ENCODE results near the gene PLCB4. TPM values are rescaled to one million over a fixed set of nuclear protein-coding genes. Genes with fewer than 3 reads are reported as not detected.

Gene PLCB4
- total and polyA plus RNA-seq, 3 experiments from 2014 or later = not detected

- Mint-ChIP-seq H3K36me3 (no peaks in the 10 kb centered on the region), H3K27ac (no peak overlapping the region), H3K27me3 (peaks cover 22 to 27% of the 10 kb centered on the region in 2 donors), H3K9me3 (peaks cover 0 to 11% (median 7%) of the 10 kb centered on the region in 5 donors), H3K4me3 (no peak overlapping the region), H3K4me1 (no peaks in the 10 kb centered on the region)
- DNase-seq = no peak
- no peaks in the 10 kb centered on the region for H3K27me3 ChIP-seq (ENCODE audit: insufficient read depth, low read length, poor library complexity, severe bottlenecking)
- H3K9me3 ChIP-seq (ENCODE audit: low read length) = no peaks in the 10 kb centered on the region
- no peak overlapping the region for H3K4me3 ChIP-seq (ENCODE audit: low read length)
- H3K27ac ChIP-seq (ENCODE audit: low read depth, low read length) = no peak overlapping the region
- no peaks in the 10 kb centered on the region for H3K36me3 ChIP-seq (ENCODE audit: insufficient read depth, low read length)
- no peaks in the 10 kb centered on the region for H3K4me1 ChIP-seq (ENCODE audit: insufficient read depth, low read length)
- POLR2A ChIA-PET = no interaction called here
- CTCF ChIA-PET = no interaction called here
Measured at GRCh38 chr20:9508240-9508661, 439.4 kb downstream of the PLCB4 start.

GRCh38 chr20:9508696-9509178 is 439.9 kb downstream of the PLCB4 start:
- no peak overlapping the region for H3K27ac ChIP-seq (ENCODE audit: low read depth, low read length)
- no peak overlapping the region for H3K27ac Mint-ChIP-seq
- H3K27me3 Mint-ChIP-seq = peaks cover 23 to 28% of the 10 kb centered on the region in 2 donors
- ChIA-PET POLR2A (no interaction called here), CTCF (no interaction called here)
- no peaks in the 10 kb centered on the region for H3K36me3 ChIP-seq (ENCODE audit: insufficient read depth, low read length)
- no peak for DNase-seq
- H3K4me1 Mint-ChIP-seq = no peaks in the 10 kb centered on the region
- H3K9me3 Mint-ChIP-seq = peaks cover 0 to 8% (median 7%) of the 10 kb centered on the region in 5 donors
- no peaks in the 10 kb centered on the region for H3K36me3 Mint-ChIP-seq
- no peaks in the 10 kb centered on the region for H3K9me3 ChIP-seq (ENCODE audit: low read length)
- no peak overlapping the region for H3K4me3 Mint-ChIP-seq
- no peaks in the 10 kb centered on the region for H3K27me3 ChIP-seq (ENCODE audit: insufficient read depth, low read length, poor library complexity, severe bottlenecking)
- H3K4me3 ChIP-seq (ENCODE audit: low read length) = no peak overlapping the region
- H3K4me1 ChIP-seq (ENCODE audit: insufficient read depth, low read length) = no peaks in the 10 kb centered on the region

GRCh38 chr20:9509246-9509645 is 440.4 kb downstream of the PLCB4 start:
- Mint-ChIP-seq H3K27ac (no peak overlapping the region), H3K4me3 (no peak overlapping the region), H3K9me3 (peaks cover 0 to 8% (median 6%) of the 10 kb centered on the region in 5 donors), H3K27me3 (peaks cover 28 to 33% of the 10 kb centered on the region in 2 donors), H3K4me1 (no peaks in the 10 kb centered on the region), H3K36me3 (no peaks in the 10 kb centered on the region)
- Histone ChIP-seq H3K4me3 (ENCODE audit: low read length) (no peak overlapping the region), H3K4me1 (ENCODE audit: insufficient read depth, low read length) (no peaks in the 10 kb centered on the region), H3K9me3 (ENCODE audit: low read length) (no peaks in the 10 kb centered on the region), H3K36me3 (ENCODE audit: insufficient read depth, low read length) (no peaks in the 10 kb centered on the region), H3K27me3 (ENCODE audit: insufficient read depth, low read length, poor library complexity, severe bottlenecking) (no peaks in the 10 kb centered on the region), H3K27ac (ENCODE audit: low read depth, low read length) (no peak overlapping the region)
- ChIA-PET POLR2A (no interaction called here), CTCF (no interaction called here)
- DNase-seq = no peak

GRCh38 chr20:9510911-9511310 is 442.0 kb downstream of the PLCB4 start:
- DNase-seq = no peak
- no peaks in the 10 kb centered on the region for H3K9me3 ChIP-seq (ENCODE audit: low read length)
- no peaks in the 10 kb centered on the region for H3K4me1 ChIP-seq (ENCODE audit: insufficient read depth, low read length)
- Mint-ChIP-seq H3K4me1 (no peaks in the 10 kb centered on the region), H3K4me3 (no peak overlapping the region), H3K36me3 (no peaks in the 10 kb centered on the region), H3K9me3 (peaks cover 0 to 12% (median 6%) of the 10 kb centered on the region in 5 donors), H3K27ac (no peak overlapping the region), H3K27me3 (peaks cover 31 to 45% of the 10 kb centered on the region in 2 donors)
- no peaks in the 10 kb centered on the region for H3K36me3 ChIP-seq (ENCODE audit: insufficient read depth, low read length)
- CTCF ChIA-PET = no interaction called here
- POLR2A ChIA-PET = no interaction called here
- H3K4me3 ChIP-seq (ENCODE audit: low read length) = no peak overlapping the region
- H3K27ac ChIP-seq (ENCODE audit: low read depth, low read length) = no peak overlapping the region
- no peaks in the 10 kb centered on the region for H3K27me3 ChIP-seq (ENCODE audit: insufficient read depth, low read length, poor library complexity, severe bottlenecking)

GRCh38 chr20:9514072-9514460 is 445.2 kb downstream of the PLCB4 start:
- peaks cover 30 to 47% of the 10 kb centered on the region in 2 donors for H3K27me3 Mint-ChIP-seq
- no peaks in the 10 kb centered on the region for H3K4me1 Mint-ChIP-seq
- ChIA-PET CTCF (no interaction called here), POLR2A (no interaction called here)
- no peaks in the 10 kb centered on the region for H3K36me3 ChIP-seq (ENCODE audit: insufficient read depth, low read length)
- no peaks in the 10 kb centered on the region for H3K9me3 ChIP-seq (ENCODE audit: low read length)
- no peak overlapping the region for H3K4me3 ChIP-seq (ENCODE audit: low read length)
- H3K4me1 ChIP-seq (ENCODE audit: insufficient read depth, low read length) = no peaks in the 10 kb centered on the region
- H3K27ac Mint-ChIP-seq = no peak overlapping the region
- peaks cover 0 to 19% (median 6%) of the 10 kb centered on the region in 5 donors for H3K9me3 Mint-ChIP-seq
- no peak for DNase-seq
- H3K27me3 ChIP-seq (ENCODE audit: insufficient read depth, low read length, poor library complexity, severe bottlenecking) = no peaks in the 10 kb centered on the region
- H3K36me3 Mint-ChIP-seq = no peaks in the 10 kb centered on the region
- no peak overlapping the region for H3K27ac ChIP-seq (ENCODE audit: low read depth, low read length)
- no peak overlapping the region for H3K4me3 Mint-ChIP-seq

GRCh38 chr20:9514461-9515213 is 445.8 kb downstream of the PLCB4 start, which contains the start of gene LAMP5:
Gene LAMP5, plus strand, starts transcription at chr20:9514590. Its CDS starts 263 bp downstream, at chr20:9514853.
- ChIA-PET CTCF (no interaction called here), POLR2A (no interaction called here)
- Mint-ChIP-seq H3K27me3 (peaks cover 25 to 43% of the 10 kb centered on the region in 2 donors), H3K27ac (no peak within 1 kb of the TSS), H3K36me3 (no peaks in the 10 kb centered on the region), H3K9me3 (peaks cover 0 to 15% (median 3%) of the 10 kb centered on the region in 5 donors), H3K4me1 (no peaks in the 10 kb centered on the region), H3K4me3 (peak within 1 kb of the TSS in 1 of 7 donors; percentile 44)
- H3K4me3 ChIP-seq (ENCODE audit: low read length) = no peak within 1 kb of the TSS
- H3K36me3 ChIP-seq (ENCODE audit: insufficient read depth, low read length) = no peaks in the 10 kb centered on the region
- H3K27me3 ChIP-seq (ENCODE audit: insufficient read depth, low read length, poor library complexity, severe bottlenecking) = no peaks in the 10 kb centered on the region
- no peaks in the 10 kb centered on the region for H3K4me1 ChIP-seq (ENCODE audit: insufficient read depth, low read length)
- no peak within 1 kb of the TSS for H3K27ac ChIP-seq (ENCODE audit: low read depth, low read length)
- no peak for DNase-seq
- H3K9me3 ChIP-seq (ENCODE audit: low read length) = no peaks in the 10 kb centered on the region

- Histone ChIP-seq H3K27ac (ENCODE audit: low read depth, low read length) (no peak overlapping the region), H3K4me3 (ENCODE audit: low read length) (no peak overlapping the region), H3K27me3 (ENCODE audit: insufficient read depth, low read length, poor library complexity, severe bottlenecking) (no peaks in the 10 kb centered on the region), H3K4me1 (ENCODE audit: insufficient read depth, low read length) (no peaks in the 10 kb centered on the region), H3K9me3 (ENCODE audit: low read length) (no peaks in the 10 kb centered on the region), H3K36me3 (ENCODE audit: insufficient read depth, low read length) (no peaks in the 10 kb centered on the region)
- CTCF ChIA-PET = no interaction called here
- H3K4me3 Mint-ChIP-seq = no peak overlapping the region
- no peaks in the 10 kb centered on the region for H3K4me1 Mint-ChIP-seq
- POLR2A ChIA-PET = no interaction called here
- peaks cover 0 to 15% (median 3%) of the 10 kb centered on the region in 5 donors for H3K9me3 Mint-ChIP-seq
- DNase-seq = no peak
- no peaks in the 10 kb centered on the region for H3K36me3 Mint-ChIP-seq
- peaks cover 21 to 40% of the 10 kb centered on the region in 2 donors for H3K27me3 Mint-ChIP-seq
- no peak overlapping the region for H3K27ac Mint-ChIP-seq
Measured at GRCh38 chr20:9515214-9515585, 446.3 kb downstream of the PLCB4 start.

GRCh38 chr20:9515741-9516233 is 446.9 kb downstream of the PLCB4 start:
- Mint-ChIP-seq H3K9me3 (peaks cover 0 to 15% (median 3%) of the 10 kb centered on the region in 5 donors), H3K36me3 (no peaks in the 10 kb centered on the region), H3K4me3 (no peak overlapping the region), H3K4me1 (no peaks in the 10 kb centered on the region), H3K27ac (no peak overlapping the region), H3K27me3 (peaks cover 21 to 38% of the 10 kb centered on the region in 2 donors)
- Histone ChIP-seq H3K36me3 (ENCODE audit: insufficient read depth, low read length) (no peaks in the 10 kb centered on the region), H3K27me3 (ENCODE audit: insufficient read depth, low read length, poor library complexity, severe bottlenecking) (no peaks in the 10 kb centered on the region), H3K9me3 (ENCODE audit: low read length) (no peaks in the 10 kb centered on the region), H3K27ac (ENCODE audit: low read depth, low read length) (no peak overlapping the region), H3K4me1 (ENCODE audit: insufficient read depth, low read length) (no peaks in the 10 kb centered on the region), H3K4me3 (ENCODE audit: low read length) (no peak overlapping the region)
- DNase-seq = no peak
- ChIA-PET POLR2A (no interaction called here), CTCF (no interaction called here)
